Stimulated activated CD4-positive, alpha-beta T cell treated with anti-CD3 and anti-CD28 coated beads, Interleukin-2, amount 100 ng/mL, for 48 hours (primary cell): ENCODE results near the gene RNF212B.
"Not testable (repeated sequence)": the region's sequence is repeated elsewhere in the genome, so short reads cannot be mapped to it uniquely, and the experiment has no call there.

Experiments
- DNase-seq, 2 donors: peaks; one replicate each; pipeline ENCODE4 v3.0.0-alpha.2; 2020

The RNF212B gene

DNA sequence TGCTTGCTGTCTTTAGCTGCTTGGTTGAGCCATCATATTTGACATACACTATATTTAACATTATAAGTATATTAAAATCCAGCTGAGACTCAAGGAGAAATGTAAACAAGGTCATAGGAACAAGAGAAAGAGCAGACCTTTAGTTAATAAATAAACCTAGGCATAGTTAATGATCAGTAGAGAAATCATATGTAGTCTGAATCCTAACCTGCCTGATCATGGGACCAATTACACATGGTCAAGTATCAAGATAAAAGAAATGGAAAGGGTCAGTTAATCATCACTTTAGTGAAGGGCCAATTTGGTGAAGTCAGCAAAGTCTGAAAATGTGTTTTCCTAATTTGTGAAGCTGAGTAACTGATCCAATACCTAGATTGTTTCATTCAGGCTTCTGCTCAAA is 7.5 kb downstream of the RNF212B start:
- no peak for DNase-seq

DNA sequence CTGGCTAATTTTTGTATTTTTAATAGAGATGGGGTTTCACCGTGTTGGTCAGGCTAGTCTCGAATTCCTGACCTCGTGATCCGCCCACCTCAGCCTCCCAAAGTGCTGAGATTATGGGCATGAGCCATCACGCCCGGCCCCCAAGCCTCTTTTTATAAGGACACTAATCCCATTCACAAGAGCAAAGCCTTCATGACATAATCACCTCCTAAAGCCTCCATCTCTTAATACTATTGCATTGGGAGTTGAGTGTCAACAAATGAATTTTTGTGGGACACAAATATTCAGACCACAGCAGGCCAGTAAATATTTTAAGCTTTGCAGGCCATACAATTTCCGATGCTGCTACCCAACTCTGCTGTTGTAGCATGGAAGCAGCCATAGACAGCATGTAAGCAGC is 10.9 kb downstream of the RNF212B start:
- no peak for DNase-seq

GRCh38 chr14:23249824-23250223 is 12.1 kb downstream of the RNF212B start:
- DNase-seq: no peak

GRCh38 chr14:23252006-23252405 is 14.3 kb downstream of the RNF212B start:
- DNase-seq: no peak

DNA sequence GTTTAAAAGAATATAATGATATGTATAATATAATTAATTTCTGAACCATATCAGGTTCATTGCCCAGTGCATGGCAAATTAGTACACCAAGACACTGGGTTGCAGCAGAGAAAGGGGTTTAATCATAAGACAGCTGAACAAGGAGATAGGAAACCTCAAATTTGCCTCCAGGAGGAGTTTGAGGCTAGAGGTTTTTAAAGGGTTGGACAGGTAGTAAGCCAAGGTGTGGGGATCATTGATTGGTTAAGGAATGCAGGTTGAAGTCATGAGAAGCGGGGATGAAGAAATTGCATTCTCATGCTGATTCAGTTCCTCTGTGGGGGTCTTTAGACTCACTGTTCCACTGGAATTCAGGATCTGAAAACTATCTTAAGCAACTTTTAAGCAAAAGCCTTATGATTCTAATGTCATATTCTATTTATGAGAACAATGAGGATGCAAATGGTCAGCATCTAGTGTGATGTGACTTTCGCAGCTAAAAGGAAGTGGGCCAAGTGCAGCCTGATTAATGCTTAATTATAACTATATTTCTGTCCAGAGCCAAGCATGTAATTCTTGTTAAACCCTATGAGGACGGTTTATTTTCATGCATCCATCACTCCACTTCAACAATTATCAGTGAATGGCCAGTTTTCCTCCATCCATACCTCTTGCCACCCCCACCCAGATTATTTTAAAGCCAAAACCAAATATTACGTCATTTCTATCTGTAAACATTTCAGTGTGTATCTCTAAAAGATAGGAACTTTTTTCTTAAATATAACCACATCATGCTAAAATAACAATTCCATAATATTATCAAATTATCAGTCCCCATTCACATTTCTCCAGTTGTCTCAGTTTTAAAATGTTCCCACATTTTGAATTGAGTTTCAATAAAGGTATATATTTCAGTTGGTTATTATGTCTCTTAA is 14.9 kb downstream of the RNF212B start:
- no peak for DNase-seq

GRCh38 chr14:23258256-23258655 is 20.5 kb downstream of the RNF212B start:
- no peak for DNase-seq

DNA sequence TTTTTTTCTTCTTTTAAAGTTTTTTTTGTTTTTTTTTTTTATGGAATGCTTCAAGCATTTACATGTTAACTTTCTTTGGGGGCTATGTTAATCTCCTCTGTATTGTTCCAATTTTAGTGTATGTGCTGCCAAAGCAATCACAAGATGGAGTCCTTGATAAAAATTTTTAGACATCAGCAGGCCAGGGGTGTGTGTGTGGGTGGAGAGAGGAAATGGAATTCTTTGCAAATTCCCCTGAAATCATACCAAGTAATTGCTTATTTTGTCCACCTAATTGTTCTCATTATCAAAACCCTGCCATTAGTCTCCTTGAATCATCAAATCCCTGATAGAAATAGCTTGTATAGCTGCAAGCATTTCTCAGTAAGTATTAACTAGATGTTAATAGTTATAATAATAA is 21.7 kb downstream of the RNF212B start:
- no peak for DNase-seq

DNA sequence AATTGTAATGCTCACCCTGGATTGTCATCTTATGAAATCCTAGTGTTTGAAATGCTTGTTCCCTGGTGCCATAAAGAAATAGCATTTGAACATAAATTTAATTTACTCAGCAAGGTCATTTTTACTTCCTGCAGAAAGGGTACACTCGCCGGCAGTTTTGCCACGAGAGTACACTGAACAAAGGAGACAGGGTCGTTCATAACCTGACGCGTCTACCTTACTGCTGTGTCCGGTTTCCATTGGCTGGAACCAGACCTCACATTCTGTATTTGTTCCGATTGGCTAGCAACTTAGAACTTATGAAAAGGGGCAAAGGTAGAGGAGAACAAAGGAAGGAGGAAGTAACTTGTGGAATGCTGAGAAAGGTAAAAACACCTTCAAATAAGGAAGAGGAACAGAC is 23.1 kb downstream of the RNF212B start:
- not testable (repeated sequence) for DNase-seq

GRCh38 chr14:23269193-23269592 is 31.5 kb downstream of the RNF212B start:
- no peak for DNase-seq

GRCh38 chr14:23275412-23275811 is 37.7 kb downstream of the RNF212B start:
- DNase-seq: no peak

- no peak for DNase-seq
These were observed 39.5 kb downstream of the RNF212B start for GRCh38 chr14:23277189-23277588.

DNA sequence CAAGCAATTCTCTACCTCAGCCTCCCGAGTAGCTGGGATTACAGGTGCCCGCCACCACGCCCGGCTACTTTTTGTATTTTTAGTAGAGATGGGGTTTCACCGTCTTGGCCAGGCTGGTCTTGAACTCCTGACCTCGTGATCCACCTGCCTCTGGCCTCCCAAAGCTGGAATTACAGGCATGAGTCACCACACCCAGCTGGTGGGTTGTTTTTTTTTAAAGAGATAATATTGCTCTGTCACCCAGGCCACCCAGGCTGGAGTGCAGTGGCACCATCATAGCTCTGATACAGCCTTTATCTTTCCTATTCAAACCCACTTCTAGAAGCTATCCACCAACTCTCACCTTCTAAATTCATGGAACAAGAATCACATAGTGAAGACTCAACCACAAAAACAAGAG is 40.2 kb downstream of the RNF212B start:
- not testable (repeated sequence) for DNase-seq

- no peak for DNase-seq
These were observed 43.5 kb downstream of the RNF212B start for GRCh38 chr14:23281247-23281646.

- no peak for DNase-seq
These were observed 47.2 kb downstream of the RNF212B start for GRCh38 chr14:23284654-23285529.

GRCh38 chr14:23285530-23286019 is 47.8 kb downstream of the RNF212B start:
- DNase-seq: no peak

DNA sequence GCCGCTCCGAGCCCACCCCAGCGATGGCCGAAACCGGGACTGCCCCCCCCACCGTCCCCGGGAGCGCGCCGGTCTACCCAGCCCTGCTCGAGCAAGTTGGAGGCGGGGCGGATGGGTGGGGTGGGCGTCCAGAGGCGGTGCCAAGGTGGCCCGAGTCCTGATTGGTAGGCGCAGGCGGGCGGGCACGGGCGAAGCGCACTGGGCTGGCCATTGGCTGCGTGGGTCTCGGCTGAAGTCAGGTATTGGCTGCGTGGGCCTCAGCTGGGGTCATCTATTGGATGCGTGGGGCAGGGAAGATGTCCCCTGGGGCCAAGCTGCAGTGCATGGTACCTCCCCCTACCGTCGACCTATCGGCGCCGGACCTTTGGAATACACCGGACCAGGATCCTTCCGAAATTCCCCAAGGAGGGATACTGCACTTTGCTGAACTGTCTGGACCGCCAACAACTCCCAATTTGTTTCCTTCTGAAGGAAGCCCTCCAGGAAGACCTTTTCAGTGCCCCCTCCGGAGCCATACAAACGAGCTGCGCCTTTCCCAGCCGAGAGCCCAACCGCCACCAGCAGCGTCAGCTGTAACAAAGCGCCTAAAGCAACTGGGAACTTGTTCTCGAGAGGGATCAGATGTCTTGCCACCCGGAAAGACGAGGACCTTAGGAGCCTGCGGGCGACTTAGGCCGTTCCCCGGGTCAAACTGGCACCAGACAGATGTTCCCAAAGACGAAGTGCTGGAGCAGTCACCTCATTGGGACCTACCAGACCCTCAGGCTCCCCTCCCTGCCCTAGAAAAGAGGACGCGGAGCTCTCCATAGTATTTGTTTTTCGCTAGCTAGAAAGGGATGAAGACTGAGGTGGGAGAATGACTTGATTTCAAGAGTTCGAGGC is 48.5 kb downstream of the RNF212B start, which contains the start of gene HOMEZ:
Gene HOMEZ, minus strand, starts transcription at position 113 of the 882 bp plus-strand sequence. CDS start 180 bp downstream, outside the sequence.
- DNase-seq: peak; percentile 96 to 97

DNA sequence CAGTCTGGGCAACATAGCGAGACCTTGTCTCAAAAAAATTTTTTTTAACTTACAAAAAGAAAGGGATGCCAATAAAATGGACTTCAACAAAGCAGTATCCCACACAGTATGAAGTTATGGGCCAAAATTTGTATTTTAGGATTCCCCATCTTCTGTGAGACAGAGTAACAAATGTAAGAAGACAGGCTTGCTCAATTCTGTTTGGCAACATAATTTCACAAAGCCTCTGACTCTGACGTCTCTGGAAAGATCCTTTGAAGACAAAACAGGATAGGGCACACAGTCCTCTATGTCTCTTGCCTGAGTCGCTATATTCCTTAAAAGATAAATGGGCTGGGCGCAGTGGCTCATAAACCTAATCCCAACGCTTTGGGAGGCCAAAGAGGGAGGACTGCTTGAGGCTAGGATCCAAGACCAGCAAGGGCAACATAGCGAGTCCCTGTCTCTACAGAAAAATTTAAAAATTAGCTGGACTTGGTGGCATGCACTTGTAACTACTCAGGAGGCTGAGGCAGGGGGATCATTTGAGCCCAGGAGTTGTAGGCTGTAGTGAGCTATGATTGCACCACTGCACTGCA is 49.3 kb downstream of the RNF212B start:
- DNase-seq: no peak

DNA sequence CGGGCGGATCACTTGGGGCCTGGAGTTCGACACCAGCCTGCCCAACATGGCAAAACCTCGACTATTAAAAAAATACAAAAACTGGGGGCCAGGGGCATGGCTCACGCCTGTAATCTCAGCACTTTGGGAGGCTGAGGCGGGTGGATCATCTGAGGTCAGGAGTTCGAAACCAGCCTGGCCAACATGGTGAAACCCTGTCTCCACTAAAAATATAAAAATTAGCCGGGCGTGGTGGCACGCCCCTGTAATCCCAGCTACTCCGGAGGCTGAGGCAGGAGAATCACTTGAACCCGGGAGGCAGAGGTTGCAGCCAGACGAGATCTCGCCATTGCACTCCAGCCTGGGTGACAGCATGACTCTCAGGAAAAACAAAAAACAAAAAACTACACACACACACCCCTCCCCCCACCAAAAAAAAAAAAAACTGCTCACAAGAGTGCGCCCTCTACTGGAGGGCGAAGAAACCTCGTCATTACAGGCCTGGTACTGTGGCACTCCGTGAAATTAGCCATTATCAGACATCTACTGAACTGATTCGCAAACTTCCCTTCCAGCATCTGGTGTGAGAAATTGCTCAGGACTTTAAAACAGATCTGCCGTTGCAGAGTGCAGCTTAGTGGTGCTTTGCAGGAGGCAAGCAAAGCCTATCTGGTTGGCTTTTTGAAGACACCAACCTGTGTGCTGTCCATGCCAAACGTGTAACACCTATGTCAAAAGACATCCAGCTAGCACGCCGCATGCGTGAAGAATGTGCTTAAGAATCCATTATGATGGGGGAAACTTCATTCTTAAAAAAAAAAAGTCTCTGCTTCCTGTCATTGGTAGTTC is 57.2 kb downstream of the RNF212B start:
- peak; percentile 46 to 47 for DNase-seq

DNA sequence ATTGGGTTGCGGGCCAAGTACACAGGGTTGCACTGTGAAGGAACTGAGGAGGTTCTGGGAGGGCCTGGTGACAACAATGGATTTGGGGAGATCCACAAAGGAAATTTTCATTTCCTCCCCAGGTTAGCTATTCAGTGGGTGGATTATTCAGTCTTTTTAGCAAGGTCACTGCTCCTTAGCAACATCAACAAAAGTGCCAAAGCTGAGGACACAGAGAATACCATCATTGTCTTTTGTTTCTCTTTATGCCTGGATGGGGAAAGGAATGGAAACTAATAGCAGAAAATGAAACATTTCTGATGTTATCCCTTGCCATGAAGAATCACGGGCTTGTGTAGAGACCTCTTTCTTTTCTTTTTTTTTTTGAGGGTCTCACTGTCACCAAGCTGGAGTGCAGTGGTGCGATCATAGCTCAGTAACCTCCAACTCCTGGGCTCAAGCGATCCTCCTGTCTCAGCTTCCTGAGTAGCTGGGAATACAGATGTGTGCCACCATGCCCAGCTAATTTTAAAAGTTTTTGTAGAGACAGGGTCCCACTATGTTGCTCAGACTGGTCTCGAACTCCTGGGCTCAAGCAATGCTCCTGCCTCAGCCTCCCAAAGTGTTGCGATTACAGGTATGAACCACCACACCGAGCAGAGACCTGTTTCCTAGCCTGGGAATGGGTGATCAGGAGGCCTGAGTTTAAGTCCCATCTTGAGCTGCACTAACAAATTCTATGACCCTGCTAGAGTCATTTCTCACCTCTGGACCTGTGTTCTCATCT is 58.5 kb downstream of the RNF212B start:
- DNase-seq: no peak

DNA sequence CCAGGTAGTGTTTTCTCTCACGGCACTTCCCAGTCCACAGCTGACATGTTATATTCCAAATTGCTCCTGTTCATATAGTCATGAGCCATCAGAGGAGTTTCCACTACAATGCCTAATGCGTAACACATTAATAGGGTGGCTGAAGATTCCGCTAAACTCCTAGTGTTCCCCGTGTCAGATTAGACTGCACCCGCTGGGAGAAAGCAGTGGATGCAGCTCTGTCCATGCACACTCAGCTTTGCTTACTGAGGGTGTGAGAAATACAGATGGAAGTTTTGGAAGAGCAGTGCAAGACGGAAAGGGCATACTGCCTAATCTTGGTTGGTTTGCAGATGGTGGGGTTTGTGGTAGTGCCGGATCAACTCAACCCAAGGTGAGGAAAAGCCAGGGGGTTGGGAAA is 59.4 kb downstream of the RNF212B start:
- DNase-seq: no peak
